GM12872 (cell line): ENCODE results near the gene RNF121.

ENCODE experiments used
- CTCF ChIP-seq: IDR thresholded peaks from 3 replicates; pipeline ENCODE4 v1.5.1; 2011; ENCODE audit warnings: low read depth, mild to moderate bottlenecking, low read length, moderate library complexity; ENCODE audit not compliant: insufficient read depth

RNF121 gene

GRCh38 chr11:71949034-71949433 lies 20.2 kb downstream of the RNF121 start:
- TF ChIP-seq CTCF, result no peak

GRCh38 chr11:71951741-71952310 lies 23.0 kb downstream of the RNF121 start:
- TF ChIP-seq CTCF, result no peak

GRCh38 chr11:71955898-71956456 lies 27.1 kb downstream of the RNF121 start:
- TF ChIP-seq CTCF, result no peak

GRCh38 chr11:71962428-71963038 lies 33.7 kb downstream of the RNF121 start:
- no peak for TF ChIP-seq CTCF

GRCh38 chr11:71963468-71963867 lies 34.6 kb downstream of the RNF121 start:
- TF ChIP-seq CTCF, result no peak

GRCh38 chr11:71964641-71965040 lies 35.8 kb downstream of the RNF121 start:
- TF ChIP-seq CTCF, result no peak

- no peak for TF ChIP-seq CTCF
Measured at GRCh38 chr11:71971680-71972079, 42.8 kb downstream of the RNF121 start.
